HG03575 (cell line): ENCODE results near the gene CKS1B.

Experiments used
- ATAC-seq: cut with Tn5 transposase; IDR thresholded peaks from one replicate; pipeline ENCODE4 v1.9.1; 2021; ENCODE audit not compliant: unreplicated experiment, insufficient number of reproducible peaks, low FRiP score; ENCODE audit errors: extremely low read depth

Gene CKS1B

DNA sequence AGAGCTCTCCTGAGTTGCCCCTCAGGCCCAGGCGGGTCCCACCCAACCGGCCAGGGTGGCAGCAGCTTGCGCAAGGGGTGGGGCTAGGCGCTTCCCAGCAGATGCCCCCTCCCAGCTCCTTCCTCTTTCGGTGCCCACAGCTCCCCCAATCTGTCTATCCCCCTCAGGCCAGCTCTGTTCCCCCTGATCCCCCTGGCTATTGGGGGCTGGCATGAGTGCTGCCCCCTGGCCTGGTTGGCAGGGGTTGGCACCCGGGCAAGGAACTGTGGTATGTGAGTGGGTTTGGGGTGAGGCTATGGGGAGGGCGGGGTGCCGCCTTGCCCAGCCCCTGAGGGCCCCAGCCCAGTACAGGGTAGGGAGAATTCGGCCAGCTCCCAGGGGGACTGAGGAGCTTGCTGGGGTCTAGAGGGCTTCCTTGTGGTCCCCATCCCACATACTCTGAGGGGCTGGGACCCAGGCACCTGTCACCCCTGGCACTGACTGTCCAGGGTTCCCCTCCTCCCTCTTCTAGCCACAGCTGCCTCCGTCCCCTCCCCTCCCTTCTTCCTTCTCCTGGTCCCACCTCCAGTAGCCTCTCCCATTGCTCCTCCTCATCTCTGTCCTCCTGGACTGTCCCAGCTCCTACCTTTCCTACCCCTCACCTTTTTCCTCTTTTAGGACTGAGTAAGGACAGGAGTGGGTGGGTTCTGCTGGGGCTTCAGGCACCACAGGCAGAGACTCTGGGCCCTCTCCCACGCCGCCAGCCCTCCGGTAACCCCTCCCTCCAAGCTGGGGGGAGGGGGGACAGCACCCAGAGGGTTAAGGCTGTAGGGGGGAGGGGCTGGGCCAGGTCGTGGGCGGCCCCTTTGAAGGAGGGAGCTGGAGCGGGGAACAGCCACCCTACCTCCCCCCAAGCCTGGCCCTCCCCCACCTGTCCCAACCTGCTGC lies 33.8 kb downstream of the CKS1B start:
- no peak for ATAC-seq

DNA sequence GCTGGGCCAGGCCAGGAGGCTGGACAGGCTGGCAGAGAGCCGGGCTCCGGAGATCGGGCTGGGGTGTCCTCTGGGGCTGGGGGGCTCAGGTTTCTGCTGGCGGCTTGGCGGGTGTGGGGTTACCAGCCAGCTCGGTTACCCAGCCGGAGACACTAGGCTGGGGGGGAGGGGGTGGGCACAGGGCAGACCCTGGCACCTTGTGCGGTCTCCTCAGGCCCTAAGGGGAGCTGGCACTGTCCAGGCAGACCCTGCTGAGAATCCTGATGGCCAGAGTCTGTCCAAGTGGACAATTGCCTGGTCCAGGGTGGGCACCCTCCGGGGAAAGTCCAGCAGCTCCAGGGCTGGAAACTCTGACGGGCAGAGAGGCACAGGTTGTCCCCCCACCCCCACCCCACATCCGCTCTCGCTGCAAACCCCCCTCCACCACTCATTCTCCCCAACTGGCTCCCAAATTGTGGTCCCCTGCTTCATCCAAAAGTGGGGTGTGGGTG lies 34.8 kb downstream of the CKS1B start:
- ATAC-seq, result no peak

DNA sequence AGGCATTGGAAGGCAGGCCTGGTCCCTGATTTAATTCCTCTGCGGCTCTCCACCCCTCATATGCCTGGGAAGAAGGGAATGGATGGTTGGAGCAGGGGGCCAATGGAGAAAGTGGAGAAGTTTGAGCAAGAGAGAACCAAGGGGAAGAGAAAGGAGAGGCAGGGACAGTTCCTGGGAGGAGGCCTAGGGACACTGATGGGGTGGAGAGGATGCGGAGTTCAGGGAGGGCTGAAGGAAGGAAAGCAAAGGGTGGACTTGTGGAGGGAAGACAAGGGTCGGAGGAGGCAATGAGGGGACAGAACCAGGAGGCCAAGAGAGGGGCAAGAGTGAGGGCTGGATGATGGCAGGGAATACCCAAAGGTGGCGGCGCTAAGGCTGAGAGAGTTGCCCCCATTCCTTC lies 35.3 kb downstream of the CKS1B start:
- ATAC-seq, result no peak

DNA sequence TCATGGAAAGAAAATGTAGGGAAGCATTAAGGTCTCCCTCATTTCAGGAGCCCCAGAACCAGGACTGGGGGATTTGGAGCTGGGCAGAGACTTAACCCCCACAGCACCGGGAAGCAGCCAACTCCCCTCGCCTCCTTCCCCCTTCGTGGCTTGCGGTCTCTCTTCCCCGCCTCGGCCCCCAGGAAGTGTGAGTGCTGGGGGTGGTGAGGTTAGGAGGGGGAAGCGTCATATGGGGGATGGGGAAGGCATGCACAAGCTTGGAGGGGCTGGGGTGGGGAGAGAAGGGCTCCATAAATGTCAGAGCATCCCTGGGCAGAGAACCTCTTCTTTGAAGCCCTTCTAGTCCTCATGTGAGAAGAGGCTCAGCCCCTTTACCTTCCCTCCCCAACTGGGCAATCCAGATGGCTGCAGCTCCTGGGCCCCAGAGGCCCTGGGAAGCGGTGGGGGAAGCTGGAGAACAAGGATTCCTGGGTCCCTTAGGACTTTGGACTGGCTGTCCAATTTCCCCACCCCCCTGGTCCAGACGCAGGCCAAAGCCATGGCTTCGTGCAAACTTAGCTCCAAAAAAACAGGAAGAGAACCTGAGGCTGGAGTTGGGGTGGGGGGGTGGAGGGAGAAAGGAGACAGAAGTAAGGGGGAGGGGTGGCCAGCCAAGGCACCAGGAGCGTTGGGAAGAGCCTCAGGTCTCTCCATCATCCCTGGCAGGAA lies 35.9 kb downstream of the CKS1B start:
- ATAC-seq, result no peak

DNA sequence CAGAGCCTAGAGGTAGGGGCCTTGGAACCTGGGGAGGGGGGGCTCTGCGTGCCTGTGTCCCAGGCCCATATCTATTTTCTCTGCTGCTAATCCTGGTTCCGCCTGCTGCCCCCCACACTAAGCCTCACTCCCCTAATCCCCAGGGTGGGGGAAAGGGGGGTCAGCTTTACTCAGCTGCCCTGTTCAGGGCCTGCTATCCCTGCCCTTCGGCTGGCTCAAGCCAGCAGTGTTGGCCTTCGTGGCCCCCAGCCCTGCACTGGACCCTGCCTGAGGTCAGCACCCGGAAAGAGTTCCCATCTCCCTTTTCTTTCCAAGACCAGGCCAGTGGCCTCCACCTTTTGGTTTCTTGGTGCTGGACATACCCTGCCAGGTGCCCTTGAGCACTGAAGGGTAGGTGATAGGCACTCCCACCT lies 36.5 kb downstream of the CKS1B start:
- no peak for ATAC-seq

DNA sequence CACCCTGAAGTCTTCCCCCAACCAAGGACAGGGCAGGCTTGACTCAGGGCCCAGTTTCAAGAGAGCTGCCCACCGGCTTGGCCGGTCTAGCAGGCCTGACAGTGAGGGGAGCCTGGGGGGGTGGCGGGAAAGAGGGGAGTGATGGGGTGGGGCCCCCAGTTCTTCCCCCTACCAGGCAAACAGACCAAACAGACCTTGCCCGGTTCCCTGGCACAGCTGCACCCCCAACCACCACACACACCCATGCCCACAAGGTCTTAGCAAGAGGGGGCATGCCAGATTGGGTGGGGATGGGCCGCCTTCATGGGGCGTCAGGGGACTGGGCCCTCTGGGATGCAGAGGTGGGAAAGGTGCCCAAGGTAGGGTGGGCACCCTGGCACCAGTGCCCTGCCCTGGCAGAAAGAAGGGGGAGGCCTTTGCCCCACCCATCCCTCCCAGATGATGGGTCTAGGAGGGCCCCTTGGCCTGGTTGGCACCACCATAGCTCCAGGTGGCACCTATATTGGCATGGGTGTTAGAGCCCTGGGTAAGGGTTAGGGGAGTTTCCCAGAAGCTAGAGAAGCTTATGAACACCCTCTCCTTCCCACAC lies 37.0 kb downstream of the CKS1B start:
- ATAC-seq, result no peak

DNA sequence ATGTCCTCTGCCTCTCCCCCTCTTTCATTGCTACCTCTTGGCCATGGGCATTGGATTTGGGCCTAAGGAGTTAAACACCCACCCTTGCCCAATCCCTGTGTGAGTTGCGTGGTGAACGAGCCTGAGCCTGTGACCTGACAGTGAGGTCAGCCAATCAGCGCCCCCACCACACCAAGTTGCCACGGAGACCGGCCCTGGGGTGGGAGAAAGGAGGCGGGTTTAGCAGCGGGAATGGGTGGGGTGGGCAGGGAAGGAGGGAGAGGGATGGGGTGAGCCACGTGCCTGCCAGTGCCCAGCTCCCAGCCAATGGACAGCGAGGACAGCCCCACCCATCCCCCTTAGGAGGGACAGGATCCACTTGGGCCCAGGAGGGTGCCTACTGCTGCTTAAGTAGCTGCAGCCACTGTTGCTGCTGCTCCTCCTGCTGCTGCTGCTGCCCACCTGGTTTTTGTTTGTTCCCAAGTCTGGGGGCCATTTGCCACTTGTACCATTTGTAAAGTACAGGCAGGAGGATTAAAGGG lies 37.6 kb downstream of the CKS1B start:
- ATAC-seq, result no peak

DNA sequence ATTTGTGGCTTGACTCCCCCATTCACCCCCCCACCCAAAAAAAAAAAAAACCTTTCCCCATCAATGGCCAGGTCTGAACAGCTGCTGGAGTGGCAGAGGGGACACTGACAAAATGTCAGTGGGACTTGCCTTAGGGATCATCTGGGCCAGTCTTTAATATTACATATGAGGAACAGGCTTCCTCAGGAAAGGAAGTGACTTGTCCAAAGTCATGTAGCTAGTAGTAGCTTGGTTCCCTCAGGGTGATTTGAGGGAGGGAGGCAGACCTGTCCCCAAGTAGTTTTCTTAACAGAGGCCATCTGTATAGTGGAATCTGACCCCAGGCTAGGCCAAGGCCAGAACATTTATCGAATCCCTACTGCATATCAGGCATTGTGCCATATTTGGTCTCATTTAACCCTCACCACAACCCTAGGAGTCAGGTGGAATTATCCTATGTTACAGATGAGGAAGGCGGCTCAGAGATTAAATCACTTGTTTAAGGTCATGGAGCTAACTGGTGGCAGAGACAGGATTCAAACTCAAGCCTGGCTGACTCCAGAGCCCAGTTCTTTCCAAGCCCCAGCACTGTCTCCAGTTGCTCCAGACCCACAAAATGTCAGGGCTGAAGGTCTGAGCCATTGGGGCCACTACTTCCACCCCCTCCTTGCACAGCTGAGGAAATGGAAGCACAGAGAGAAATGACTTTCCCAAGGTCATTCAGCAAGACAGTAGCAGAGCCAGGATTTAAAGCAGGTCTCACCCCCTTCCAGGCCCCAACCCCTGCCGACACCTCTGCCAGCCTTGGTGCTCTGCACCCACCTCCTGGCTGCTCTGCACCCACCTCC lies 38.5 kb downstream of the CKS1B start:
- no peak for ATAC-seq

DNA sequence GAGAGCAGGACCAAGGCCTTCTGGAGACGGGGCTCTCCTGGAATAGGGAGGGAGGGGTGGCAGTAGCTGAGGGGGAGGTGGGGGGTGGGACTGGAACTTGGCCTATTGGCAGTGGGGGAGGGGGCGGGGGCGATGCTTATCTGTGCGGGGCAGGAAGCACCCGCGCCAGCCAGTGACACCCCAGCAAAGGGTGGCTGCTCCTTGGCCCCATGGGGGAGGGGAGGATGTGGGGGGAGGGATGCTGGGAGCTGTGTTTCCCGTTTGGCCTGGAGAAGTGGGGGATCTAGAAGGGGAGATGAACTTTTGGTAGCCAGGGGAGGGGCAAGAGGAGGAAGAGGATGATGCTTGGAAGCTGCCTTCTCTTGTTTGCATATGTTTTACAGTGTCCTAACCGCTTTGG lies 39.2 kb downstream of the CKS1B start:
- no peak for ATAC-seq

DNA sequence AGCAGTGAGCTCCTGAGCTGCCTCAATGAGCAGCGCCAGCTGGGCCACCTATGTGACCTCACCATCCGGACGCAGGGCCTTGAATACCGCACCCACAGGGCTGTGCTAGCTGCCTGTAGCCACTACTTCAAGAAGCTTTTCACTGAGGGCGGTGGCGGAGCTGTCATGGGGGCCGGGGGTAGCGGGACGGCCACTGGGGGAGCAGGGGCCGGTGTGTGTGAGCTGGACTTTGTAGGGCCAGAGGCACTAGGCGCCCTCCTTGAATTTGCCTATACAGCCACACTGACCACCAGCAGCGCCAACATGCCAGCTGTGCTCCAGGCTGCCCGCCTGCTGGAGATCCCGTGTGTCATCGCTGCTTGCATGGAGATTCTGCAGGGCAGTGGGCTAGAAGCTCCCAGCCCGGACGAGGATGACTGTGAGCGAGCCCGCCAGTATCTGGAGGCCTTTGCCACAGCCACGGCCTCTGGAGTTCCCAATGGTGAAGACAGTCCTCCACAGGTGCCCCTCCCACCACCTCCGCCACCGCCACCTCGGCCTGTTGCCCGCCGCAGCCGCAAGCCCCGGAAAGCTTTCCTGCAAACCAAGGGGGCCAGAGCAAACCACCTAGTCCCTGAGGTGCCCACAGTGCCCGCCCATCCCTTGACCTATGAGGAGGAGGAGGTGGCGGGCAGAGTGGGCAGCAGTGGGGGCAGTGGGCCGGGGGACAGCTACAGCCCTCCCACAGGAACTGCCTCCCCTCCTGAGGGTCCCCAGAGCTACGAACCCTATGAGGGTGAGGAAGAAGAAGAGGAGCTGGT lies 40.4 kb downstream of the CKS1B start:
- no peak for ATAC-seq

DNA sequence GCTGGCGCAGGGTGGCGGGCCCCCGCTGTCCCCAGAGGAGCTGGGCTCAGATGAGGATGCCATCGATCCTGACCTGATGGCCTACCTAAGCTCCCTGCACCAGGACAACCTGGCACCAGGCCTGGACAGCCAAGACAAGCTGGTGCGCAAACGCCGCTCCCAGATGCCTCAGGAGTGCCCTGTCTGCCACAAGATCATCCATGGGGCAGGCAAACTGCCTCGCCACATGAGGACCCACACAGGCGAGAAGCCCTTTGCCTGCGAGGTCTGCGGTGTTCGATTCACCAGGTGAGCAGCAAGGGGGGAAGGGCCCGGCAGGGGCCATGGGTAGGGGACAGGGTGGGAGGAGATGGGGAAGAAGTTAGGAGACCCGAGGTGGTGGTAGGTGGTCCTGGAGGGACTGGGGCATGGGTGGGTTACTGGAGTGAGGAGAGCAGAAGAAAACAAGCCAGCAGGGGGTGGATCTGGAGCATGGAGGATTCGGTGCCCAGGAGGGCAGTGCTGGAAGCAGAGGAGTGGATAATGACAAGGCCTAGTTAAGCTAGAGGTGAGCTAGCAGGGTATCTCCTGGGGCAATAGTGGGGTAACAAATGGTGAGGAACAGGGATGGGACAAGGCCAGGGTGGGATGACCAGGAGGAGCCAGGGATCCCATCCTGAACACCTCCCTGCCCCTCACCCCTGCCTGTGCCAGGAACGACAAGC lies 41.2 kb downstream of the CKS1B start:
- no peak for ATAC-seq

DNA sequence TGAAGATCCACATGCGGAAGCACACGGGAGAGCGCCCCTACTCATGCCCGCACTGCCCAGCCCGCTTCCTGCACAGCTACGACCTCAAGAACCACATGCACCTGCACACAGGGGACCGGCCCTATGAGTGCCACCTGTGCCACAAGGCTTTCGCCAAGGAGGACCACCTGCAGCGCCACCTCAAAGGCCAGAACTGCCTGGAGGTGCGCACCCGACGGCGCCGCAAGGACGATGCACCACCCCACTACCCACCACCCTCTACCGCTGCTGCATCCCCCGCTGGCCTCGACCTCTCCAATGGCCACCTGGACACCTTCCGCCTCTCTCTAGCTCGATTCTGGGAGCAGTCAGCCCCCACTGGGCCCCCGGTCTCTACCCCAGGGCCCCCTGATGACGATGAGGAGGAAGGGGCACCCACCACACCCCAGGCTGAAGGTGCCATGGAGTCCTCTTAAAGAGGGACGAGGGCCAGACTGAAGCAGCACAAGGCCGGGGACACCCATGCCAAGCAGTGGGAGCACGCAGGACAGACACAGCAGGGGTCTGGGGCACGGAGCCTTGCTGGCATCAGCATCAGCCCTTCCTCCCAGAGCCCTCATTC lies 41.9 kb downstream of the CKS1B start:
- ATAC-seq, result no peak

DNA sequence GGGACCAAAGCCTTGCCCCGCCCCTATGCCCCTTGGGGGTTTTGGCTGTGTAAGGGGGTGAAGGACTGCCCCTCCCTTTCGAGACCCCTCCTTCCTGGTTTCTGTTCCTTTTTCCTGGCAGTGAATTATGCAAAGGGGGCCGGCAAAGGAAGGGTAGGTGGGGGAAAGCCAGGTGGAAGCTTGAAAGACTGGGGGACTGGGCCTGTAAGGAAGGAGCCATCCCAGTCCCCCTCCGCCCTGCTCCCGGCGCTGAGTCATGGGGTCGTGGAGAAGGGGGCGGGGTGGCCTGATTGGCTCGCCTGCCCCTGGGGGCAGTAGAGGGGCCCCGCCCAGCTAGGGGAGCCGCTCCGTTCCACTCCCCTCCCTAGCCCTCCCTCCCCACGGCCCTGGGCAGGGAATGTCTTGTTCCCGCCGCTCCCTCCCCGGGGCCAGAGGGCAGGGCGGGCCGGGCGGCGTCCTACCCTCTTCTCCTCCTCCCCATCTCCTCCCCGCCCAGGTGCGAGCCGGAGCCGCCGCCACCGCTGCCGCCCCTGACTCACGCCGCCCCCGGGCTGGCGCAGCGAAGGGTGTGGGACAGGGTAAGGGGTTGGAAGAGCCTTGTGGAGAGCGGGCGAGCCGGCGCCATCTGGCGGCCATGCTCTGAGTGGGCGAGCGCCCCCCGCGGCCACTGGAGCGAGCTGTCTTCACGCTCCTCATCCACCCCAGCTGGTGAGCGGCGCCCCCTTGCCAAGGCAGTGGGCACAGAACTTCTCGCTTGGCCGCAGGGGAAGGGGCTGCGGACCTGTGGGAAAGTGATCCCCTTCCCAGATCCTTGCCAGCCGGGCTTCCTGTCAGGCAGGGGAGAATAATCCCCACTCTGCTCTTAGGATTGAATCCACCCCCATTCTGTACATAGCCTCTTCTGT lies 42.8 kb downstream of the CKS1B start:
- ATAC-seq, result no peak

DNA sequence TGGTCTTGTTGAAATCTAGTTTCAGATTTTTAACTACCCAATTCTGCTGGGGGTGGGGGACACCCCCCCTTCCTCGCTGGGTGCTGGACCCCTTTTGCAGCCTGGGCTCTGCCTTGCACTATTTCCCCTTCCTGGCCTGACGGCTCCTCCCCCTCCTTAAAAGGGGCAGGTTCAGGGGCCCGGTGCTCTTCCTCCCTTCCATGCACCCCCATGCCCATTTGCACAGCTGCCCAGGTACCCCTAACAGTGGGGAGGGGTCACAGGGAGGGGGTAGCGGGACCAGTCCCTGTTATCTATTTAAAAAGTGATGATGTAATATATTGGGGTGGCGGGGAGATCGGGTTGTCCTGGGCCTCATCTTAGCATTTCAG lies 43.5 kb downstream of the CKS1B start:
- no peak for ATAC-seq

DNA sequence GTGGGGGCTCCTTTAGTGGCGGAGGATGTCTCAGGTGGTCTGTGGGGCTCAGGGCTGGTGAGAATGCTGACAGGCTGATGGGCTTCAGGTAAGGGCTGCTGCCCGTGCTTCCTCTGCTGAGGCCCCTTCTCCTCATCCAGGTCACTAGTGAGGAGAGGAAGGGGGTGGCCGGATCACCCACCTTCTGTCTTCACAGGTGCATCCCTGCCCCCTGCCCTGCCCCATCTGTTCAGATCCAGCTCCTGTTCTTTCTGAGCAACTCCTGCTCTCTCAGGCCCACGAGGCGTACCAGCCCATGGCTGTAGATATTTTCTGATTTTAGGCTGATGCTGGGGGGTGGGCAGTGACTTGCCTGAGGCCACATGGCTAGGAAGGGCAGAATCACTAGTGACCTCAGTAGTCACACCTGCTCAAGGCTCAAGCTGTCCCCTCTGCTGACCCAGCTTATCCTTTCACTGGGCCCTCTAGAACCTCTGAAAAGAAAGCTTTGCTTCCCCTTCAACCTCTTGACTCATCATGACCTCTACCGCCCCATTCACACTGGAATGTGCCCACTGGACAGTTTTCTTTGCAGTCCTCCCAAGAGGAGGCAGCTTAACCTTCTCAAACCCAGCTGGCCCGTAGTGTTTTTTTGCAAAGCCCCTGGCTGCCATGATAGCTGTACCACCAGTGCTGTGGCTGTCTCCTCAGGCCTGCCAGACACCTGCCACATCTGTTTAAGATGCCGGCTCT lies 44.3 kb downstream of the CKS1B start:
- ATAC-seq, result no peak
